GM18861 (cell line): ENCODE results near the gene MTERF4.

Source experiments
- ATAC-seq: cut with Tn5 transposase; IDR thresholded peaks from one replicate; pipeline ENCODE4 v1.9.1; 2021; ENCODE audit not compliant: unreplicated experiment

MTERF4 gene

DNA sequence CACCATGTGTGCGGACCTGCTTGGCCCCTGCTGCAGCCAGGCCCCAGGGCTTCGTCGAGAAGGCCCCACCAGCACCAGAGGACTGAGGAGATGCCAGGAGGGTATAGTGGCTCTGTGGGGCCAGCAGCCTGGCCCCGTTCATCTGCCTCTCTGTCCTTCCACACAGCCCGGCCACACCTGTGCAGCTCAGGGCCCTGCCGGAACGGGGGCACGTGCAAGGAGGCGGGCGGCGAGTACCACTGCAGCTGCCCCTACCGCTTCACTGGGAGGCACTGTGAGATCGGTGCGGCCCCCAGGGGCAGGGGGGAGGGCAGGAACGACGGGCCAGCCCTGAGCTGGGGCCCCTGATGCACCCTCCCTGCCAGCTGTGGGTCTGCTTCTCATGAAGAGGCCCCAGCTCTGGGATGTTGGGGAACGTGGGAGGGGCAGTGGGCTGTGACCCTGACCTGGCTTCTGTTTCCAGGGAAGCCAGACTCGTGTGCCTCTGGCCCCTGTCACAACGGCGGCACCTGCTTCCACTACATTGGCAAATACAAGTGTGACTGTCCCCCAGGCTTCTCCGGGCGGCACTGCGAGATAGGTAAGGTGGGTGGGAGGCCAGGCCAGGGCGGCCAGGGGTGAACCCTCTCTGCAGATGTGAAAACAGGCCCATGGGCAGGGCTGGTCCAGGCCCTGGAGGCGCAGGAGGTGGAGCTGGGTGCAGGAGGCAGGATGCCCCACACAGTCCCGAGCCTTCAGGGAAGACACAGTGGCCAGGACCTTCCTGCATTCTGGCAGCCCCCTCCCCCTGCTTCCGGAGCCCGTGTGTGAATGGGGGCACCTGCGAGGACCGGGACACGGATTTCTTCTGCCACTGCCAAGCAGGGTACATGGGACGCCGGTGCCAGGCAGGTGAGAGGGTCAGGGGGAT, 50.3 kb downstream of the MTERF4 start:
- no peak for ATAC-seq

DNA sequence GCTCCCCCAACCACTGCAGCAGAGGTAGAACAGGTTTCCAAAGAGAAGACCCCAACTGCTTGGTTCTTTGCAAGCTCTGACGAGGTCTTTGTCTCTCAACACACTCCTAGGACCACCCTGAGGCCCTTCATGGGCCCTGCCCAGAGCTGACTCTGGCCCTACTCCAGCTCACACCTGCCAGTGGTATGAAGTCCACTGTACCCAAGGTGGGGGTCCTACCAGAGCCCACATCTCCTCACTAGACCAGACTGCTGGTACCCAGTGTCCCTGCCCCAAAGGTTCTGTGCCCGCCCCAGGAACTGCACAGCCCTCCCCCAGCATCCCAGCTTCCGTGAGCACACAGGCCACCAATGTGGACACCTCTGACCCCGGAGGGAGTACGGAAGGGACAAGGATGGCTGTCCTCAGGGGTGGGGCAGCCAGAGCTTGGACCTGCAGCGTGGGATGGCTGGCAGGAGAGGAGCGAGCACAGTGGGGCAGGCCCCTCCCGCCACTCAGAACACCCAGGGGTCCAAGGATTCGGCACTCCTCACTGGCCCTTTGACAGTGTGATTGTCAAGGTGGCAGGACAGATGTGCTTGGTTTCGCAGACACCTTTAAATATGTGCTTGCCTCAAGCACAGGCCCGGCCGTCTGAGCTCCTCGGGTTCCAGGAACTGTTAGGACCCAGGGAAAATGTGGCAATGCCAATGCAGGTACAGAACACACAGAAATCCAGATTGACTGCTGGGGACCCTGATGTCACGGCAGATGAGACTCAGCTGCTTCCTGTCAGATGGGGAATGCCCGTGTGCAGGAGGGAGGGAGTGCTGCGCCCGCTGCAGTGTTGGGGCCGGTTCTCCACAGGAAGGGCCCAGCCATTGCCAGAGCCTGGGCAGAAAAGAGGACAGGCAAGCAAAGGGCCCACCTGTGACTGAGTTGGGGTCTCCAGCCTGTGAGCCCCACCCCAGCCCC, 51.2 kb downstream of the MTERF4 start:
- ATAC-seq: no peak

DNA sequence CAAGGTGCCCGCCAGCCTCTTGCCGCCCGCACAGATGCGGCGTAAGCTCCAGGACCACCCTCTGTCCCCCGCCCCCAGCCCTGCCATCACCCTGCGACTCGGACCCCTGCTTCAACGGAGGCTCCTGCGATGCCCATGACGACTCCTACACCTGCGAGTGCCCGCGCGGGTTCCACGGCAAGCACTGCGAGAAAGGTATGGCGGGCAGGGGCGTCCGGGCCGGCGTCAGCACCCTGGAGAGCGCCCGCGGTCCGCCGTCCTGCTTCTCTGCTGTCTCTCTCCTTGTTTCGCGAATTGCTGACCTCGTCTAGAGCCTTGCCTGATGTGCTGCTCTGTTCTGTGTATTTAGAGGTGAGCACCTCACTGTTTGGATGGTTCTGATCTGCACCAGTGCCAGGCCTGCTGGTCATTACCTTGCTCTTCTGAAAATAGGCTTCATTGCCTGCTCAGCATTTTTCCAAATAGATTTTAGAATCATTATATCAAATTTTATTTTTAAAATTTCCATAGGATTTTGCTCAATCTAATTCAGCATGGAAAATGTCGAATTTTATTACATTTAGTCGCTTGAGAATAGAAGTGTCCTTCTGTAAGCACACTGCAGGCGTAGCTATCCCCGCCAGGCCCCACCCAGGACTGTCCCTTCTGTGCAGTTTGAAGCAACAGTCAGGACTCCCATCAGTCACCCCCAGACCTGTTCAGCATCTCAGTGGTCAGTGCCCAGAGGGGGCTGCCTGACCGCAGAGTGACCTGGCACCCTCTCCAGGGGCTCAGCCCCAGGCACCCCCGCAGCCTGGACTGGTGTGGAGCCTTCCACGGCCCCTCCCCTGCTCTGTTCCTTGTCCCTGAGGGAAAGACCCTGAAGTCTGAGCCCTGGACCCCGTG, 52.1 kb downstream of the MTERF4 start:
- no peak for ATAC-seq

DNA sequence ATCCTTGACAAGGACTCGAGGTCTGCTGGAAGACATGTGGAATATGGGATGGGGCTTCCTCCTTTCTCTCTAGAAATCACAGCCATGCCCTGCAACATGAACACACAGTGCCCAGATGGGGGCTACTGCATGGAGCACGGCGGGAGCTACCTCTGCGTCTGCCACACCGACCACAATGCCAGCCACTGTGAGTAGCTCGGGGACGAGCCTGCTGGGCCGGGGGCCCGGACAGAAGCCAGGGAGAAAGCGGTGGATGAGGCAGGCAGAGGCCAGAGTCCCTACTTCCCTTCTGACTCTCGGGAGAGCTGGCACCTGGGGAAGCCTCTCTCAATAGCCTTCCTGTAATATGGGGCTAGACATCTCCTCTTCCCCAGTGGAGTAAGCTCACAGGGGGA, 53.1 kb downstream of the MTERF4 start:
- no peak for ATAC-seq

DNA sequence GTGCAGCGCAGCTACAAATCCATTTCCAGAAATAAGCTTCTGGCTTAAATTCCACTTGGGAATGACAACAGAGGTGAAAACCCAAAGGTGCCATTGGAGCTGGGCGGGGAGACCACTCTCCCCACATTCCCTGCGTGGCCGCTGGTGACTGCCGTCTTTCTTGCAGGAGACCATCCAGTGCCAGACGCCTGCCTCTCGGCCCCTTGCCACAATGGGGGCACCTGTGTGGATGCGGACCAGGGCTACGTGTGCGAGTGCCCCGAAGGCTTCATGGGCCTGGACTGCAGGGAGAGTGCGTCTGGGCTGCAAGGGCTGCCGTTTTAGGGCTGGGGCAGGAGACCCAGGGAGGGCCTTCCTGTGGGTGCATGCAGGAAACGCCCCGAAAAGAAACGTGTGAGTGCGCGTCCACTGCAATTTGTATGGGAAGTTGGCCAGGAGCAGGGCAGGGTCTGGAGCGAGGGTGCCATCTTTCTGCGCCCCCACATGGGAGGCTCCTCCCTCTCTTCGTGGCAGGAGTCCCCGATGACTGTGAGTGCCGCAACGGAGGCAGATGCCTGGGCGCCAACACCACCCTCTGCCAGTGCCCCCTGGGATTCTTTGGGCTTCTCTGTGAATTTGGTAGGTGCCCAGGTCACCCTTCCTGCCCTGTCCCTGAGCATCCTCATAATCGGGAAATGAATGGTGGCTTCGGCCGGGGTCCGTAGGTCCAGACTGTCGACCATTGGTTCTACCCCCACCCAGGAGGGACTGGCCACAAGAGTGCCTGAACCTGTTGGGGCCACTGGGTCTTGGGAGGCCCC, 53.7 kb downstream of the MTERF4 start:
- no peak for ATAC-seq

DNA sequence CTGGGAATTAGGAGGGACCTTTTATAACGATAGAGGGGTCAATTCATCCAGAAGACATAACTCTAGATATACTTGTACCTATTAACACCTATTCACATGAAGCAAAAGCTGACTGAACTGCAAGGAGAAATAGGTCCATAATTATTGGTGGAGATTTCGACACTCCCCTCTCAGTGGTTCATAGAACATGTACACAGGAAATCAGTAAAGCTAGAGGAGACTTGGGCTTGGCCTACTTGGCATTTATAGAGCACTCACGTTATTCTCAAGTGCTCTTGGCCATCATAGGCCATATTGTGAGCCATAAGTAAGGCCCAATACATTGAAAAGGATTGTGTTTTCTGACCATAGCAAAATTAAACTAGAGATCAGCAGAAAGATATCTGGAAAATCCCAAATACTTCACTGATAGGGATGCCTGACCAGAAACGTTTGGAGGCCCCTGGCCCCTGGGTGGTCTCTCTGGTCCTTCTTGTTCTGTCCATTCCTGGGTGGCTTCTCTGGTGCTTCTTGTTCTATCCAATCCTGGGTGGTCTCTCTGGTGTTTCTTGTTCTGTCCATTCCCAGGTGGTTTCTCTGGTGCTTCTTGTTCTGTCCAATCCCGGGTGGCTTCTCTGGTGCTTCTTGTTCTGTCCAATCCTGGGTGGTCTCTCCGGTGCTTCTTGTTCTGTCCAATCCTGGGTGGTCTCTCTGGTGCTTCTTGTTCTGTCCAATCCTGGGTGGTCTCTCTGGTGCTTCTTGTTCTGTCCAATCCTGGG, 54.7 kb downstream of the MTERF4 start:
- ATAC-seq: no peak
